ENCODE data around the gene CHST9. TPM values are rescaled to one million over a fixed set of nuclear protein-coding genes. Genes with fewer than 3 reads are reported as not detected.

Gene CHST9
- total RNA-seq, 1 experiment from 2014 or later: 3.5 TPM

DNA sequence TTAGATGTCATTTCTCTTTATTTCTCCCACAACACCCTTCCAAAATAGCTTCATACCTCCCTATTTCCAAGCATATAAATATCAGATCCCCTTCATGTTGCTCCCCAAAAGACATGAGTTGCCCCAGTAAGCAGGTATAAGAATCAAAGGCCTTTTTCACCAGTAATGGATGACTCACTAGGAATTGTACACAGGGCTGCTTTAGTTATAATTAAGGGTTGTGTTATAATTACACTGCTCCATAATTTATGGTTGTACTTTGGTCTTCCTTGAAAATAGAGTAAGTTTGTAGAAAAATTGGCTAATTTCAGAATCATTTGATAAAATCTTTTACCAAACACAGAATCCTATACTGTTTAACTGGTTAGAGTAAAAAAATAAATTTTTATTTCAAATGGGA lies 310.8 kb downstream of the CHST9 start:
- H2BK15ac ChIP-seq (ENCODE audit: low read depth, low read length): no peak overlapping the region
- no peaks in the 10 kb centered on the region for H3K23me2 ChIP-seq (ENCODE audit: insufficient read length, low read depth, low read length, poor library complexity, severe bottlenecking)
- Mint-ChIP-seq H3K27me3 (ENCODE audit: low read depth) (no peaks in the 10 kb centered on the region), H3K4me3 (no peak overlapping the region), H3K36me3 (ENCODE audit: insufficient read depth in 1 of 3, low read depth in 3 of 3) (peaks cover 0 to 5% (median 0%) of the 10 kb centered on the region in 3 experiments; a peak in 2 of 7 replicates), H3K4me1 (peaks cover 4 to 10% of the 10 kb centered on the region in 2 experiments), H3K9me3 (peaks cover 2 to 5% of the 10 kb centered on the region in 2 experiments; a peak in 3 of 5 replicates), H3K27ac (no peak overlapping the region; a peak in 1 of 7 replicates)
- H3K9me3 ChIP-seq (ENCODE audit: control insufficient read depth, low read depth, low read length): no peaks in the 10 kb centered on the region
- H3K4ac ChIP-seq (ENCODE audit: low read depth, low read length): no peak overlapping the region
- H4K91ac ChIP-seq (ENCODE audit: insufficient read length, low read depth, low read length): no peak overlapping the region
- no peak overlapping the region for H4K8ac ChIP-seq (replicated peaks; ENCODE audit: insufficient read length, low read depth, low read length)
- no peaks in the 10 kb centered on the region for H3K4me1 ChIP-seq (ENCODE audit: insufficient read depth, low read length)
- H2AK5ac ChIP-seq (ENCODE audit: insufficient read length, low read length): no peak overlapping the region
- H3K56ac ChIP-seq (ENCODE audit: insufficient read length, low read depth, low read length): no peak overlapping the region
- no peak overlapping the region for H3K14ac ChIP-seq (ENCODE audit: insufficient read depth, low read length)
- no peak overlapping the region for H3K23ac ChIP-seq (ENCODE audit: insufficient read length, low read depth, low read length)
- H3K79me2 ChIP-seq (ENCODE audit: insufficient read depth, low read length): no peaks in the 10 kb centered on the region
- no peak for DNase-seq
- H2BK20ac ChIP-seq (ENCODE audit: low read depth, low read length, poor library complexity, severe bottlenecking): no peak overlapping the region
- H3K9ac ChIP-seq (ENCODE audit: extremely low read depth, insufficient read length, low read length): no peak overlapping the region
- no peak overlapping the region for H2BK120ac ChIP-seq (ENCODE audit: low read depth, low read length, poor library complexity, severe bottlenecking)
- no peak overlapping the region for H3K4me2 ChIP-seq (ENCODE audit: insufficient read depth, insufficient read length, low read length)
- H2AFZ ChIP-seq (ENCODE audit: low read length): no peak overlapping the region
- no peak overlapping the region for H3K27ac ChIP-seq (ENCODE audit: insufficient read length, low read depth, low read length)
- H4K20me1 ChIP-seq (ENCODE audit: control insufficient read depth, insufficient read depth, insufficient read length): no peaks in the 10 kb centered on the region
- no peak overlapping the region for H3K18ac ChIP-seq (ENCODE audit: insufficient read length, low read depth, low read length)
- no peak overlapping the region for H2BK5ac ChIP-seq (ENCODE audit: insufficient read length, low read length)
- no peak overlapping the region for H4K5ac ChIP-seq (ENCODE audit: insufficient read length, low read depth, low read length)
- H2BK12ac ChIP-seq (ENCODE audit: insufficient read length, low read depth, low read length): no peak overlapping the region
- H3K79me1 ChIP-seq (ENCODE audit: insufficient read depth, low read depth, low read length, poor library complexity, severe bottlenecking): no peaks in the 10 kb centered on the region
- no peak overlapping the region for H3T11ph ChIP-seq (ENCODE audit: low read length)
- no peaks in the 10 kb centered on the region for H3K27me3 ChIP-seq (ENCODE audit: insufficient read depth, low read length)
- TF ChIP-seq, protein P1, sequence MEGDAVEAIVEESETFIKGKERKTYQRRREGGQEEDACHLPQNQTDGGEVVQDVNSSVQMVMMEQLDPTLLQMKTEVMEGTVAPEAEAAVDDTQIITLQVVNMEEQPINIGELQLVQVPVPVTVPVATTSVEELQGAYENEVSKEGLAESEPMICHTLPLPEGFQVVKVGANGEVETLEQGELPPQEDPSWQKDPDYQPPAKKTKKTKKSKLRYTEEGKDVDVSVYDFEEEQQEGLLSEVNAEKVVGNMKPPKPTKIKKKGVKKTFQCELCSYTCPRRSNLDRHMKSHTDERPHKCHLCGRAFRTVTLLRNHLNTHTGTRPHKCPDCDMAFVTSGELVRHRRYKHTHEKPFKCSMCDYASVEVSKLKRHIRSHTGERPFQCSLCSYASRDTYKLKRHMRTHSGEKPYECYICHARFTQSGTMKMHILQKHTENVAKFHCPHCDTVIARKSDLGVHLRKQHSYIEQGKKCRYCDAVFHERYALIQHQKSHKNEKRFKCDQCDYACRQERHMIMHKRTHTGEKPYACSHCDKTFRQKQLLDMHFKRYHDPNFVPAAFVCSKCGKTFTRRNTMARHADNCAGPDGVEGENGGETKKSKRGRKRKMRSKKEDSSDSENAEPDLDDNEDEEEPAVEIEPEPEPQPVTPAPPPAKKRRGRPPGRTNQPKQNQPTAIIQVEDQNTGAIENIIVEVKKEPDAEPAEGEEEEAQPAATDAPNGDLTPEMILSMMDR (conservative IDR thresholded peaks at IDR 0.05): no peak

Measured in H9 (cell line).